Activated CD8-positive, alpha-beta T cell treated with anti-CD3 and anti-CD28 coated beads for 36 hours (primary cell): ENCODE data around the gene SESTD1. TPM values are rescaled to one million over a fixed set of nuclear protein-coding genes. Genes with fewer than 3 reads are reported as not detected.

Experiments
- ATAC-seq: fragments of 200-7000 bp; cut with Tn5 transposase; one replicate; pipeline ENCODE4 v1.10.0; 2021; ENCODE audit warnings: mild to moderate bottlenecking, moderate library complexity
- CTCF ChIA-PET: fragments of 350-600 bp; sonication (Branson Sonifier 250); formaldehyde crosslinking; loops from one replicate; lab custom pipeline; 2021; ENCODE audit warnings: antibody characterized with exemption; lab: Charles Lee
- POLR2A ChIA-PET: fragments of 350-600 bp; sonication (Branson Sonifier 250); formaldehyde crosslinking; loops from one replicate; lab custom pipeline; 2021; ENCODE audit warnings: antibody characterized with exemption; lab: Charles Lee
- DNase-seq: peaks from one replicate; pipeline ENCODE4 v3.0.0-alpha.2; 2020
- H3K27ac Mint-ChIP-seq: one replicate; pipeline ENCODE4 v1.8.0; 2021; ENCODE audit warnings: mild to moderate bottlenecking, mixed read lengths
- H3K27me3 Mint-ChIP-seq: one replicate; pipeline ENCODE4 v1.8.0; 2021; ENCODE audit warnings: mixed read lengths
- H3K36me3 Mint-ChIP-seq: one replicate; pipeline ENCODE4 v1.8.0; 2021; ENCODE audit warnings: low read depth, mixed read lengths
- H3K4me1 Mint-ChIP-seq: one replicate; pipeline ENCODE4 v1.8.0; 2021; ENCODE audit warnings: low read depth, mixed read lengths
- H3K4me3 Mint-ChIP-seq: one replicate; pipeline ENCODE4 v1.8.0; 2021; ENCODE audit warnings: mild to moderate bottlenecking, moderate library complexity, mixed read lengths
- H3K9me3 Mint-ChIP-seq: one replicate; pipeline ENCODE4 v1.8.0; 2021; ENCODE audit warnings: mixed read lengths
- CTCF ChIP-seq: fragments of 200-600 bp; IDR thresholded peaks from one replicate; pipeline ENCODE4 v1.8.0; 2022; ENCODE audit warnings: antibody characterized with exemption, mild to moderate bottlenecking
- intact Hi-C: fragments of 100-400 bp; cut with micrococcal nuclease; formaldehyde crosslinking; loops from one replicate; pipeline ENCODE4 v1.10.0; 2022
- total RNA-seq, 2 experiments: library from RNA; stranded (reverse); gene quantifications; one replicate each; pipeline ENCODE4 v1.2.3, GENCODE V29; 2021

The SESTD1 gene
- total RNA-seq, 2 experiments from 2014 or later, result 2.6 to 5.6 TPM

- Mint-ChIP-seq H3K4me1 (peaks cover 3% of the 10 kb centered on the region), H3K36me3 (peaks cover 2% of the 10 kb centered on the region), H3K27ac (no peak overlapping the region), H3K9me3 (peaks cover 24% of the 10 kb centered on the region), H3K4me3 (no peak overlapping the region), H3K27me3 (no peaks in the 10 kb centered on the region)
- TF ChIP-seq CTCF, result no peak
- ATAC-seq (no peak), DNase-seq (no peak)
- POLR2A ChIA-PET, result no interaction called here
- intact Hi-C loops, result no loop called here
- CTCF ChIA-PET, result interaction anchor here (0.6 kb wide), 1 partner anchor 62 kb away, joined by 3 read pairs; no protein-coding TSS in a partner anchor
These were observed 181.9 kb downstream of the SESTD1 start for GRCh38 chr2:179082697-179083096.

- Mint-ChIP-seq H3K36me3 (peaks cover 4% of the 10 kb centered on the region), H3K9me3 (peaks cover 28% of the 10 kb centered on the region), H3K4me3 (no peak overlapping the region), H3K27ac (no peak overlapping the region), H3K4me1 (peaks cover 3% of the 10 kb centered on the region), H3K27me3 (no peaks in the 10 kb centered on the region)
- ATAC-seq (no peak), DNase-seq (no peak)
- intact Hi-C loops, result no loop called here
- POLR2A ChIA-PET, result no interaction called here
- CTCF ChIA-PET, result interaction anchor here (0.6 kb wide), 1 partner anchor 62 kb away, joined by 3 read pairs; no protein-coding TSS in a partner anchor
- no peak for TF ChIP-seq CTCF
These were observed 182.7 kb downstream of the SESTD1 start for GRCh38 chr2:179081954-179082353.

GRCh38 chr2:179072527-179072926 lies 192.1 kb downstream of the SESTD1 start:
- ChIA-PET POLR2A (no interaction called here), CTCF (no interaction called here)
- DNase-seq (no peak), ATAC-seq (no peak)
- Mint-ChIP-seq H3K27ac (no peak overlapping the region), H3K9me3 (peaks cover 12% of the 10 kb centered on the region), H3K4me3 (no peak overlapping the region), H3K4me1 (peaks cover 2% of the 10 kb centered on the region), H3K36me3 (peaks cover 2% of the 10 kb centered on the region), H3K27me3 (no peaks in the 10 kb centered on the region)
- TF ChIP-seq CTCF, result no peak
- intact Hi-C loops, result no loop called here

- ChIA-PET POLR2A (no interaction called here), CTCF (no interaction called here)
- peaks cover 2% of the 10 kb centered on the region for H3K4me1 Mint-ChIP-seq
- ATAC-seq (no peak), DNase-seq (no peak)
- intact Hi-C loops, result no loop called here
- peaks cover 8% of the 10 kb centered on the region for H3K9me3 Mint-ChIP-seq
- H3K27me3 Mint-ChIP-seq, result no peaks in the 10 kb centered on the region
- no peak overlapping the region for H3K27ac Mint-ChIP-seq
- TF ChIP-seq CTCF, result no peak
- no peaks in the 10 kb centered on the region for H3K36me3 Mint-ChIP-seq
- no peak overlapping the region for H3K4me3 Mint-ChIP-seq
These were observed 192.7 kb downstream of the SESTD1 start for GRCh38 chr2:179071810-179072355.

- peaks cover 2% of the 10 kb centered on the region for H3K4me1 Mint-ChIP-seq
- intact Hi-C loops, result no loop called here
- ATAC-seq, result no peak
- TF ChIP-seq CTCF, result no peak
- H3K36me3 Mint-ChIP-seq, result no peaks in the 10 kb centered on the region
- CTCF ChIA-PET, result interaction anchor here (0.8 kb wide), 1 partner anchor 51 kb away, joined by 3 read pairs; no protein-coding TSS in a partner anchor
- no peak overlapping the region for H3K27ac Mint-ChIP-seq
- no peak overlapping the region for H3K4me3 Mint-ChIP-seq
- no peak for DNase-seq
- H3K9me3 Mint-ChIP-seq, result peaks cover 5% of the 10 kb centered on the region
- POLR2A ChIA-PET, result no interaction called here
- H3K27me3 Mint-ChIP-seq, result no peaks in the 10 kb centered on the region
These were observed 193.7 kb downstream of the SESTD1 start for GRCh38 chr2:179070895-179071294.
